WERI-Rb-1 (cell line): ENCODE data around the gene STIM1.
A peak's percentile ranks its signal among the peaks of the same experiment; 100 is the strongest.

Source experiments
- DNase-seq: peaks from one replicate; pipeline ENCODE4 v3.0.0-alpha.2; 2020
- H3K27ac ChIP-seq: fragments of 250-450 bp; sonication (Bioruptor Pico); 2 replicates; pipeline ENCODE4 v1.5.1; 2020; ENCODE audit warnings: mild to moderate bottlenecking, moderate library complexity
- H3K27me3 ChIP-seq: fragments of 250-450 bp; sonication (Bioruptor Pico); 2 replicates; pipeline ENCODE4 v1.5.1; 2021; ENCODE audit warnings: mild to moderate bottlenecking, low read depth, moderate library complexity; ENCODE audit not compliant: insufficient read depth, severe bottlenecking
- H3K36me3 ChIP-seq: fragments of 250-450 bp; sonication (Bioruptor Pico); 2 replicates; pipeline ENCODE4 v1.5.1; 2020; ENCODE audit warnings: mild to moderate bottlenecking, moderate library complexity
- H3K4me3 ChIP-seq: 2 replicates; pipeline ENCODE4 v1.5.1; 2011; ENCODE audit warnings: low read depth, mild to moderate bottlenecking, control low read depth, low read length
- H3K9me3 ChIP-seq: fragments of 250-450 bp; sonication (Bioruptor Pico); 2 replicates; pipeline ENCODE4 v1.5.1; 2021; ENCODE audit warnings: mild to moderate bottlenecking, moderate library complexity; ENCODE audit not compliant: severe bottlenecking
- CTCF ChIP-seq: IDR thresholded peaks from 2 replicates; pipeline ENCODE4 v1.5.1; 2011; ENCODE audit warnings: low read depth, mild to moderate bottlenecking, control low read depth, inconsistent platforms, low read length

Gene STIM1

GRCh38 chr11:4064278-4064955 is 209.0 kb downstream of the STIM1 start:
- Histone ChIP-seq H3K27me3 (no peaks in the 10 kb centered on the region), H3K4me3 (no peak overlapping the region), H3K9me3 (no peaks in the 10 kb centered on the region), H3K27ac (no peak overlapping the region), H3K36me3 (no peaks in the 10 kb centered on the region; the same call in none of the 2 replicates)
- peak; percentile 13 for DNase-seq
- peak; percentile 2; the same call in 1 of the 2 replicates for TF ChIP-seq CTCF

GRCh38 chr11:4065086-4065485 is 209.6 kb downstream of the STIM1 start:
- Histone ChIP-seq H3K4me3 (no peak overlapping the region), H3K9me3 (no peaks in the 10 kb centered on the region), H3K27ac (no peak overlapping the region), H3K36me3 (no peaks in the 10 kb centered on the region; the same call in 1 of the 2 replicates), H3K27me3 (no peaks in the 10 kb centered on the region)
- no peak for DNase-seq
- TF ChIP-seq CTCF: no peak

- H3K9me3 ChIP-seq: no peaks in the 10 kb centered on the region
- DNase-seq: no peak
- H3K27me3 ChIP-seq: no peaks in the 10 kb centered on the region
- no peak overlapping the region for H3K27ac ChIP-seq
- no peak overlapping the region for H3K4me3 ChIP-seq
- no peaks in the 10 kb centered on the region for H3K36me3 ChIP-seq
- no peak for TF ChIP-seq CTCF
These were observed 210.3 kb downstream of the STIM1 start for GRCh38 chr11:4065601-4066377.

GRCh38 chr11:4066910-4067309 is 211.4 kb downstream of the STIM1 start:
- H3K9me3 ChIP-seq: no peaks in the 10 kb centered on the region
- no peaks in the 10 kb centered on the region for H3K36me3 ChIP-seq
- TF ChIP-seq CTCF: no peak
- no peak overlapping the region for H3K4me3 ChIP-seq
- no peak for DNase-seq
- H3K27me3 ChIP-seq: no peaks in the 10 kb centered on the region
- H3K27ac ChIP-seq: no peak overlapping the region

GRCh38 chr11:4068962-4069361 is 213.5 kb downstream of the STIM1 start:
- DNase-seq: no peak
- no peaks in the 10 kb centered on the region for H3K27me3 ChIP-seq
- no peaks in the 10 kb centered on the region for H3K36me3 ChIP-seq
- no peak overlapping the region for H3K27ac ChIP-seq
- TF ChIP-seq CTCF: no peak
- H3K9me3 ChIP-seq: no peaks in the 10 kb centered on the region
- no peak overlapping the region for H3K4me3 ChIP-seq
